KMS-11 (cell line): ENCODE results near the gene CCDC157.

Experiments
- H2AFZ ChIP-seq: fragments of 200-600 bp; sonication (generic); 2 replicates; pipeline ENCODE4 v1.6.1; 2016; ENCODE audit warnings: antibody characterized with exemption, mixed run types, low read depth
- H3K27ac ChIP-seq: fragments of 200-600 bp; sonication (generic); 2 replicates; pipeline ENCODE4 v1.6.1; 2016; ENCODE audit warnings: mild to moderate bottlenecking, mixed run types
- H3K27me3 ChIP-seq: fragments of 200-600 bp; sonication (generic); 2 replicates; pipeline ENCODE4 v1.6.1; 2017; ENCODE audit warnings: mild to moderate bottlenecking, low read depth, mixed run types, moderate library complexity; ENCODE audit not compliant: insufficient read depth
- H3K36me3 ChIP-seq: fragments of 200-600 bp; sonication (generic); 2 replicates; pipeline ENCODE4 v1.6.1; 2017; ENCODE audit warnings: mild to moderate bottlenecking, mixed run types; ENCODE audit not compliant: insufficient read depth
- H3K4me1 ChIP-seq: fragments of 200-600 bp; sonication (generic); 2 replicates; pipeline ENCODE4 v1.6.1; 2016; ENCODE audit warnings: mild to moderate bottlenecking, low read depth, mixed run types; ENCODE audit not compliant: poor library complexity, severe bottlenecking
- H3K4me2 ChIP-seq: fragments of 200-600 bp; sonication (generic); 2 replicates; pipeline ENCODE4 v1.7.0; 2016; ENCODE audit warnings: mild to moderate bottlenecking, mixed run types
- H3K4me3 ChIP-seq: fragments of 200-600 bp; sonication (generic); IDR thresholded peaks from 2 replicates; pipeline ENCODE4 v1.6.1; 2017; ENCODE audit warnings: low read depth, low read length, mixed read lengths; ENCODE audit not compliant: insufficient read depth
- H3K79me2 ChIP-seq: fragments of 200-600 bp; sonication (generic); 2 replicates; pipeline ENCODE4 v1.6.1; 2016; ENCODE audit warnings: low read depth, mixed run types; ENCODE audit not compliant: insufficient read depth
- H3K9ac ChIP-seq: fragments of 200-600 bp; sonication (generic); 2 replicates; pipeline ENCODE4 v1.6.1; 2016; ENCODE audit warnings: mild to moderate bottlenecking, mixed run types
- H4K20me1 ChIP-seq: fragments of 200-600 bp; sonication (generic); 2 replicates; pipeline ENCODE4 v1.6.1; 2016; ENCODE audit warnings: mild to moderate bottlenecking, mixed run types; ENCODE audit not compliant: insufficient read depth
- CTCF ChIP-seq: fragments of 200-600 bp; sonication (generic); conservative IDR thresholded peaks from 2 replicates; pipeline ENCODE4 v1.6.1; 2017; ENCODE audit warnings: low read depth, mild to moderate bottlenecking, antibody characterized with exemption, low read length, moderate library complexity, mixed read lengths

Gene CCDC157

GRCh38 chr22:30408388-30409102 is 51.7 kb downstream of the CCDC157 start:
- H2AFZ ChIP-seq = no peak overlapping the region
- no peaks in the 10 kb centered on the region for H3K4me1 ChIP-seq
- no peaks in the 10 kb centered on the region for H3K79me2 ChIP-seq
- no peaks in the 10 kb centered on the region for H4K20me1 ChIP-seq
- H3K9ac ChIP-seq = no peak overlapping the region
- H3K36me3 ChIP-seq = no peaks in the 10 kb centered on the region
- TF ChIP-seq CTCF = no peak
- H3K27ac ChIP-seq = no peak overlapping the region
- H3K4me2 ChIP-seq = no peak overlapping the region
- H3K4me3 ChIP-seq = no peak overlapping the region
- H3K27me3 ChIP-seq = no peaks in the 10 kb centered on the region

- Histone ChIP-seq H3K9ac (no peak overlapping the region), H2AFZ (no peak overlapping the region), H3K36me3 (no peaks in the 10 kb centered on the region), H4K20me1 (no peaks in the 10 kb centered on the region), H3K4me1 (no peaks in the 10 kb centered on the region), H3K4me2 (no peak overlapping the region), H3K27me3 (no peaks in the 10 kb centered on the region), H3K4me3 (no peak overlapping the region), H3K27ac (no peak overlapping the region), H3K79me2 (no peaks in the 10 kb centered on the region)
- no peak for TF ChIP-seq CTCF
These were observed 55.0 kb downstream of the CCDC157 start for GRCh38 chr22:30411780-30412179.

GRCh38 chr22:30413001-30413400 is 56.2 kb downstream of the CCDC157 start:
- H3K36me3 ChIP-seq = no peaks in the 10 kb centered on the region

DNA sequence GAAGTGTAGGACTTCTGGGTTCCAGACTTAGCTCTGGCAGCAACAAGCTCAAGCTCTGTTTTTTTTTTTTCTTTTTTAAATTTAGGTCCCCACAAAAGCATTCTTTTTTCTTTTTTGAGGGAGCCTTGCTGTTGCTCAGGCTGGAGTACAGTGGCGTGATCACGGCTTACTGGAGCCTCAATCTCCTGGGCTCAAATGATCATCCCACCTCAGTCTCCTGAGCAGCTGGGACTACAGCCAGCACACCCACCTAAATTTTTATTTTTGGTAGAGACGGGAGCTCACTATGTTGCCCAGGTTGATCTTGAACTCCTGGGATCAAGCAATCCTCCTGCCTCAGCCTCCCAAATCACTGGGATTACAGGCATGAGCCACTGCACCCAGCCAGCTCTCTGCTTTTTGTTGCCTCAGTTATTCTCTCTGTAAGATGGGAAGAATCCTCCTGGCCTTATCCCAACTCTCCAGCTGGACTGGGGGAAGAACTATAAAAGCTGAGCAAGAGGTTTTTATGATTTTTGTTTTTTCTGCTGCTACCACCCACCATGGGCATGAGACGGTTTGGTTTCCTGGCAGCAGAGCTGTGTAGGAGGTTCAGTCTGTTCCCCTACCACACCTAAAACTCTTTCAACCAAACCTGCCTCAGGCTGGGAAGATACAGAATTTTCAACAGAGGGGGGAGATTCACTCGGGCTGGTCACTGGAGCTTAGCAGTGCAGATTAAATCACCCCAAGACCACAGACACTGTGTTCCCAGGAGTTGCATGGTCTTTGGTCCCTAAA is 57.1 kb downstream of the CCDC157 start:
- no peak overlapping the region for H3K4me2 ChIP-seq
- TF ChIP-seq CTCF = no peak
- no peak overlapping the region for H3K4me3 ChIP-seq
- H3K27me3 ChIP-seq = no peaks in the 10 kb centered on the region
- H3K36me3 ChIP-seq = no peaks in the 10 kb centered on the region
- H3K4me1 ChIP-seq = no peaks in the 10 kb centered on the region
- no peaks in the 10 kb centered on the region for H3K79me2 ChIP-seq
- H2AFZ ChIP-seq = no peak overlapping the region
- no peaks in the 10 kb centered on the region for H4K20me1 ChIP-seq
- no peak overlapping the region for H3K9ac ChIP-seq
- no peak overlapping the region for H3K27ac ChIP-seq

More at GRCh38 chr22:30413001-30413400, 56.2 kb downstream of the CCDC157 start:
- H4K20me1 ChIP-seq = no peaks in the 10 kb centered on the region
- no peak for TF ChIP-seq CTCF
- no peak overlapping the region for H3K9ac ChIP-seq
- no peak overlapping the region for H3K4me3 ChIP-seq
- no peaks in the 10 kb centered on the region for H3K79me2 ChIP-seq
- no peak overlapping the region for H2AFZ ChIP-seq
- no peaks in the 10 kb centered on the region for H3K4me1 ChIP-seq
- no peaks in the 10 kb centered on the region for H3K27me3 ChIP-seq
- H3K27ac ChIP-seq = no peak overlapping the region
- no peak overlapping the region for H3K4me2 ChIP-seq
